ENCODE results near the gene BAG5.

Gene BAG5

GRCh38 chr14:103563844-103564505, 1.5 kb upstream of the BAG5 start:
- no peak for DNase-seq

GRCh38 chr14:103563226-103563620, 766 bp upstream of the BAG5 start:
- no peak for DNase-seq

GRCh38 chr14:103562179-103562428, 353 bp downstream of the BAG5 start:
- no peak for DNase-seq

GRCh38 chr14:103561381-103562178, 877 bp downstream of the BAG5 start:
- peak; percentile 17 for DNase-seq

- DNase-seq: no peak
Observed at GRCh38 chr14:103560691-103561090, 1.8 kb downstream of the BAG5 start.

- DNase-seq: no peak
Observed at GRCh38 chr14:103559766-103560165, 2.7 kb downstream of the BAG5 start.

GRCh38 chr14:103558071-103558882, 4.2 kb downstream of the BAG5 start:
- DNase-seq: no peak

- DNase-seq: no peak
Observed at GRCh38 chr14:103556946-103557758, 5.3 kb downstream of the BAG5 start.

- no peak for DNase-seq
Observed at GRCh38 chr14:103555559-103556337, 6.7 kb downstream of the BAG5 start.

GRCh38 chr14:103552846-103553210, 9.6 kb downstream of the BAG5 start:
- DNase-seq: no peak

GRCh38 chr14:103552011-103552845, 10.2 kb downstream of the BAG5 start:
- DNase-seq: no peak

- DNase-seq: no peak
Observed at GRCh38 chr14:103551338-103551762, 11.1 kb downstream of the BAG5 start.

GRCh38 chr14:103550451-103551337, 11.8 kb downstream of the BAG5 start:
- DNase-seq: no peak

- DNase-seq: no peak
Observed at GRCh38 chr14:103549361-103550311, 12.8 kb downstream of the BAG5 start.

GRCh38 chr14:103548463-103549351, 13.8 kb downstream of the BAG5 start:
- no peak for DNase-seq

GRCh38 chr14:103547941-103548462, 14.5 kb downstream of the BAG5 start:
- DNase-seq: no peak

- no peak for DNase-seq
Observed at GRCh38 chr14:103547455-103547940, 15.0 kb downstream of the BAG5 start.

Data from T-helper 9 cell (primary cell).